K562 (cell line): Measurements from ENCODE around the gene SLC44A1. TPM values are rescaled to one million over a fixed set of nuclear protein-coding genes. Genes with fewer than 3 reads are reported as not detected.

Experiments
- ATAC-seq: fragments of 200-7000 bp; cut with Tn5 transposase; 3 replicates; pipeline ENCODE4 v1.9.1; 2020; ENCODE audit warnings: moderate library complexity
- BruUV-seq: library from RNA; stranded (reverse); fragments of 400-500 nt; replicated peaks from 2 replicates; lab custom pipeline; 2021; lab: Mats Ljungman, UMichigan
- CTCF ChIA-PET: fragments of 300-600 bp; formaldehyde crosslinking; extraction: SDS; loops from one replicate; lab custom pipeline; 2021; ENCODE audit warnings: low intra/inter-chr PET ratio; lab: Yijun Ruan, JAX
- POLR2A ChIA-PET: fragments of 300-600, 350-650 bp; sonication (Branson Sonifier 250); formaldehyde crosslinking; extraction: SDS; loops from one replicate; lab custom pipeline; 2021; ENCODE audit warnings: antibody characterized with exemption, inconsistent platforms; lab: Yijun Ruan, JAX
- DNase-seq, 4 experiments: peaks; one replicate each; pipeline versions ENCODE4 v3.0.0 to v3.0.0-alpha.2; 2011 to 2018; ENCODE audit warnings: low spot score in 3 of 4, mixed read lengths in 3 of 4; ENCODE audit errors: extremely low read depth in 1 of 4
- FAIRE-seq: peaks from 2 replicates; lab custom pipeline; 2011; peaks lifted over from hg19 to GRCh38; lab: Jason Lieb, UNC
- H2AFZ ChIP-seq: 2 replicates; pipeline ENCODE4 v1.6.0; 2011; ENCODE audit warnings: low read depth, low read length, control low read depth, inconsistent platforms
- H3K27ac ChIP-seq: fragments of 200-600 bp; 3 replicates; pipeline ENCODE4 v1.8.0; 2011; ENCODE audit warnings: low read depth, mild to moderate bottlenecking, control low read depth, inconsistent platforms, low read length, moderate library complexity, mixed read lengths; ENCODE audit errors: extremely low read depth
- H3K27me3 ChIP-seq, 2 experiments: fragments of 300-600 bp in 1 of 2; 2 replicates in 1 of 2; 3 replicates in 1 of 2; pipeline versions ENCODE4 v1.6.0 to v1.8.0; 2011; ENCODE audit warnings: inconsistent platforms in 2 of 2, low read length in 2 of 2, mild to moderate bottlenecking in 1 of 2, mixed read lengths in 1 of 2, moderate library complexity in 1 of 2; ENCODE audit not compliant: control insufficient read depth in 2 of 2, insufficient read depth in 2 of 2
- H3K36me3 ChIP-seq: fragments of 300-600 bp; 3 replicates; pipeline ENCODE4 v1.8.0; 2011; ENCODE audit warnings: mild to moderate bottlenecking, low read length, inconsistent platforms; ENCODE audit not compliant: control insufficient read depth, insufficient read depth
- H3K4me1 ChIP-seq, 2 experiments: fragments of 200-600 bp in 1 of 2; replicated peaks in 1 of 2; 2 replicates in 1 of 2; 3 replicates in 1 of 2; pipeline versions ENCODE4 v1.5.1 to v1.8.0; 2011; ENCODE audit warnings: inconsistent platforms in 2 of 2, low read length in 2 of 2, mild to moderate bottlenecking in 1 of 2, mixed read lengths in 1 of 2, moderate library complexity in 1 of 2; ENCODE audit not compliant: control insufficient read depth in 2 of 2, insufficient read depth in 2 of 2
- H3K4me2 ChIP-seq: 2 replicates; pipeline ENCODE4 v1.6.1; 2011; ENCODE audit warnings: low read length, control low read depth, inconsistent platforms, mixed read lengths; ENCODE audit not compliant: insufficient read depth
- H3K4me3 ChIP-seq: fragments of 200-600 bp; sonication (generic), shearing (Covaris generic); 2 replicates; pipeline ENCODE4 v1.5.1; 2016; ENCODE audit warnings: control low read depth, inconsistent platforms
- H3K79me2 ChIP-seq: fragments of 200-600 bp; 3 replicates; pipeline ENCODE4 v1.8.0; 2011; ENCODE audit warnings: low read length, inconsistent platforms; ENCODE audit not compliant: control insufficient read depth, insufficient read depth
- H3K9ac ChIP-seq, 2 experiments: 2 replicates each; pipeline versions ENCODE4 v1.6.0 to v1.6.1; 2011; ENCODE audit warnings: low read depth in 2 of 2, low read length in 2 of 2, control low read depth in 1 of 2, inconsistent platforms in 1 of 2, mild to moderate bottlenecking in 1 of 2, mixed read lengths in 1 of 2; ENCODE audit not compliant: insufficient read depth in 1 of 2
- H3K9me1 ChIP-seq: one replicate; pipeline ENCODE4 v1.6.0; 2011; ENCODE audit warnings: inconsistent platforms, mild to moderate bottlenecking, low read length, moderate library complexity; ENCODE audit not compliant: control insufficient read depth, insufficient read depth
- H3K9me3 ChIP-seq: replicated peaks from 2 replicates; pipeline ENCODE4 v1.5.1; 2011; ENCODE audit warnings: low read depth, low read length, inconsistent platforms; ENCODE audit not compliant: control insufficient read depth, insufficient read depth
- H4K20me1 ChIP-seq: replicated peaks from 2 replicates; pipeline ENCODE4 v1.6.1; 2011; ENCODE audit warnings: low read length, inconsistent platforms, mixed read lengths; ENCODE audit not compliant: control insufficient read depth, insufficient read depth
- ARHGAP35 ChIP-seq: fragments of 450-650 bp; IDR thresholded peaks from 2 replicates; pipeline ENCODE4 v1.6.1; 2018; ENCODE audit not compliant: partially characterized antibody
- NR3C1 ChIP-seq: sonication (generic); formaldehyde crosslinking; IDR thresholded peaks from 2 replicates; pipeline ENCODE4 v1.8.1; 2022; ENCODE audit warnings: missing genetic modification reagents
- TEAD2 ChIP-seq: fragments of 450-650 bp; IDR thresholded peaks from 2 replicates; pipeline ENCODE4 v1.6.1; 2016; ENCODE audit warnings: missing genetic modification characterization, control low read depth, missing compliant biosample characterization
- THAP12 ChIP-seq: fragments of 250-450 bp; sonication (Bioruptor Pico); IDR thresholded peaks from 2 replicates; pipeline ENCODE4 v1.9.0; 2021; ENCODE audit warnings: mild to moderate bottlenecking, inconsistent platforms
- USF1 ChIP-seq: sonication (generic); formaldehyde crosslinking; IDR thresholded peaks from 2 replicates; pipeline ENCODE4 v1.9.0; 2022; ENCODE audit warnings: mild to moderate bottlenecking, missing genetic modification reagents
- ZFP91 ChIP-seq: sonication (generic); formaldehyde crosslinking; IDR thresholded peaks from 2 replicates; pipeline ENCODE4 v1.8.0; 2022; ENCODE audit warnings: mild to moderate bottlenecking, missing genetic modification reagents
- ZFPM2 ChIP-seq: fragments of 250-450 bp; sonication (Bioruptor Pico); IDR thresholded peaks from 2 replicates; pipeline ENCODE4 v1.5.1; 2022; ENCODE audit warnings: mild to moderate bottlenecking
- ZNF175 ChIP-seq: fragments of 200-800 bp; sonication (Bioruptor generic); IDR thresholded peaks from 2 replicates; pipeline ENCODE4 v1.6.1; 2016; ENCODE audit warnings: low read depth, mild to moderate bottlenecking, missing genetic modification characterization, missing compliant biosample characterization
- WGBS: fragments of 100-300 bp; shearing (Covaris generic); methylation state at CpG from one replicate; pipeline ENCODE4 v1.1.6; 2016; ENCODE audit warnings: low coverage, mixed read lengths; ENCODE audit not compliant: insufficient coverage; ENCODE audit errors: missing lambda C conversion rate; 5-methylcytosine and 5-hydroxymethylcytosine counted together
- in situ Hi-C: fragments of 300-500 bp; cut with MboI; formaldehyde crosslinking; loops from 4 replicates; pipeline ENCODE4 v1.15.0; 2018; ENCODE audit warnings: inconsistent platforms, mixed read lengths
- intact Hi-C: fragments of 100-400 bp; cut with micrococcal nuclease; formaldehyde crosslinking; loops from 2 replicates; pipeline ENCODE4 v1.14.2; 2022
- polyA plus RNA-seq, 8 experiments: library from polyadenylated mRNA; depleted of rRNA in 4 of 8; stranded (reverse) in 5 of 8; unstranded in 3 of 8; fragments of >200 nt; fragmentation: Nextera tagmentation in 2 of 8; fragmentation: Illumina TruSeq in 1 of 8; extraction: Ambion mirVana in 2 of 8; extraction: Trizol in 1 of 8; gene quantifications; 2 replicates each; pipeline versions ENCODE4 v1.2.1 to v1.2.3, GENCODE V29; 2011 to 2014; ENCODE audit warnings: inconsistent platforms in 1 of 8, missing spikeins in 1 of 8
- total RNA-seq, 7 experiments: library from RNA; depleted of rRNA in 6 of 7; stranded (reverse); fragments of >200 nt in 6 of 7; fragmentation: Illumina TruSeq in 2 of 7; extraction: Trizol in 2 of 7; gene quantifications; 2 replicates each; pipeline versions ENCODE4 v1.2.1 to v1.2.3, GENCODE V29; 2011 to 2021; ENCODE audit warnings: low replicate concordance in 1 of 7

Gene SLC44A1
- total and polyA plus RNA-seq, 9 of the 15 experiments (the other 6 are each of a cell fraction or from before 2014, with no cell fraction given), result 0.11 to 0.59 (median 0.30) TPM

- H2AFZ ChIP-seq, result no peak overlapping the region
- H3K27ac ChIP-seq, result no peak overlapping the region
- no peaks in the 10 kb centered on the region for H3K9me1 ChIP-seq
- no peak overlapping the region for H3K9ac ChIP-seq
- H3K79me2 ChIP-seq, result no peaks in the 10 kb centered on the region
- no peak overlapping the region for H3K4me3 ChIP-seq
- WGBS, result 3% methylated on average over 4 of the region's 4 CpGs
- no peaks in the 10 kb centered on the region for H4K20me1 ChIP-seq
- in situ Hi-C loops (no loop called here), intact Hi-C loops (no loop called here)
- ATAC-seq, result no peak
- TF ChIP-seq ARHGAP35, result no peak
- no peak for TF ChIP-seq ZFP91 (CRISPR knock-in tag)
- no peak for TF ChIP-seq USF1 (CRISPR knock-in tag)
- TF ChIP-seq ZFPM2, result no peak
- TF ChIP-seq ZNF175 (CRISPR knock-in tag), result no peak
- TF ChIP-seq TEAD2, result no peak
- no peak for TF ChIP-seq NR3C1 (CRISPR knock-in tag)
- TF ChIP-seq THAP12 (CRISPR knock-in tag), result no peak
- peaks cover 0 to 3% of the 10 kb centered on the region in 2 experiments; a peak in 4 of 5 replicates for H3K27me3 ChIP-seq
- ChIA-PET POLR2A (no interaction called here), CTCF (interaction anchor here (0.7 kb wide), 1 partner anchor 57 kb away, joined by 5 read pairs; no protein-coding TSS in a partner anchor)
- no peak overlapping the region for H3K4me2 ChIP-seq
- H3K36me3 ChIP-seq, result no peaks in the 10 kb centered on the region
- BruUV-seq, result no TSS peak
- no peaks in the 10 kb centered on the region for H3K9me3 ChIP-seq
- no peak for FAIRE-seq
- DNase-seq, result no peak
- no peaks in the 10 kb centered on the region for H3K4me1 ChIP-seq
Measured at GRCh38 chr9:105278751-105279150, 34.3 kb downstream of the SLC44A1 start.
